ENCODE results near the gene ZNF583. TPM values are rescaled to one million over a fixed set of nuclear protein-coding genes. Genes with fewer than 3 reads are reported as not detected.

ZNF583 gene
- total and polyA plus RNA-seq, 9 of the 15 experiments (the other 6 are each of a cell fraction or from before 2014, with no cell fraction given): 0.92 to 6.7 (median 3.0) TPM

DNA sequence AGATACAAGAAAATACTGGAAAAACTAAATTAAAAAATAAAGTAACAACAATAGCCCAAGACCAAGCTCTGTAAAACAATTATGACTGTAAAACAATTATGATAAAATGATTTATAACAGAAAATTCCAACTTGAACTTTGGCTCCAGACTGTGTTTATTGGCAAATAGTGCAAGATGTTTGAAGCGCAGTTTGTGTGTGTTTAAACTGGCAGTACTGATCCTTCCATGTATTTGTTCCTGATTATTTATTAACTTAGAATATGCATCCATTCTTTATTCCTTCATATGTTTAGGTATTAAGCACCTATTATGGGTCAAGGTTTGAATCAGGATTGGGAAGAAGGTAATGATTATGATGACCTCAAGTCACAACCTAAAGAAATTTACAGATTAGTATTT lies 48.6 kb upstream of the ZNF583 start (continued):
- TF ChIP-seq, protein P1, sequence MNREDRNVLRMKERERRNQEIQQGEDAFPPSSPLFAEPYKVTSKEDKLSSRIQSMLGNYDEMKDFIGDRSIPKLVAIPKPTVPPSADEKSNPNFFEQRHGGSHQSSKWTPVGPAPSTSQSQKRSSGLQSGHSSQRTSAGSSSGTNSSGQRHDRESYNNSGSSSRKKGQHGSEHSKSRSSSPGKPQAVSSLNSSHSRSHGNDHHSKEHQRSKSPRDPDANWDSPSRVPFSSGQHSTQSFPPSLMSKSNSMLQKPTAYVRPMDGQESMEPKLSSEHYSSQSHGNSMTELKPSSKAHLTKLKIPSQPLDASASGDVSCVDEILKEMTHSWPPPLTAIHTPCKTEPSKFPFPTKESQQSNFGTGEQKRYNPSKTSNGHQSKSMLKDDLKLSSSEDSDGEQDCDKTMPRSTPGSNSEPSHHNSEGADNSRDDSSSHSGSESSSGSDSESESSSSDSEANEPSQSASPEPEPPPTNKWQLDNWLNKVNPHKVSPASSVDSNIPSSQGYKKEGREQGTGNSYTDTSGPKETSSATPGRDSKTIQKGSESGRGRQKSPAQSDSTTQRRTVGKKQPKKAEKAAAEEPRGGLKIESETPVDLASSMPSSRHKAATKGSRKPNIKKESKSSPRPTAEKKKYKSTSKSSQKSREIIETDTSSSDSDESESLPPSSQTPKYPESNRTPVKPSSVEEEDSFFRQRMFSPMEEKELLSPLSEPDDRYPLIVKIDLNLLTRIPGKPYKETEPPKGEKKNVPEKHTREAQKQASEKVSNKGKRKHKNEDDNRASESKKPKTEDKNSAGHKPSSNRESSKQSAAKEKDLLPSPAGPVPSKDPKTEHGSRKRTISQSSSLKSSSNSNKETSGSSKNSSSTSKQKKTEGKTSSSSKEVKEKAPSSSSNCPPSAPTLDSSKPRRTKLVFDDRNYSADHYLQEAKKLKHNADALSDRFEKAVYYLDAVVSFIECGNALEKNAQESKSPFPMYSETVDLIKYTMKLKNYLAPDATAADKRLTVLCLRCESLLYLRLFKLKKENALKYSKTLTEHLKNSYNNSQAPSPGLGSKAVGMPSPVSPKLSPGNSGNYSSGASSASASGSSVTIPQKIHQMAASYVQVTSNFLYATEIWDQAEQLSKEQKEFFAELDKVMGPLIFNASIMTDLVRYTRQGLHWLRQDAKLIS (CRISPR knock-in tag; IDR thresholded peaks at IDR 0.05): no peak
- TF ChIP-seq PML (IDR thresholded peaks at IDR 0.05; ENCODE audit: low read length): no peak
- TF ChIP-seq ZNF197 (CRISPR knock-in tag; IDR thresholded peaks at IDR 0.05; ENCODE audit: low read depth): no peak
- no peak for TF ChIP-seq CXXC5 (CRISPR knock-in tag; IDR thresholded peaks at IDR 0.05)
- TF ChIP-seq, protein P2, sequence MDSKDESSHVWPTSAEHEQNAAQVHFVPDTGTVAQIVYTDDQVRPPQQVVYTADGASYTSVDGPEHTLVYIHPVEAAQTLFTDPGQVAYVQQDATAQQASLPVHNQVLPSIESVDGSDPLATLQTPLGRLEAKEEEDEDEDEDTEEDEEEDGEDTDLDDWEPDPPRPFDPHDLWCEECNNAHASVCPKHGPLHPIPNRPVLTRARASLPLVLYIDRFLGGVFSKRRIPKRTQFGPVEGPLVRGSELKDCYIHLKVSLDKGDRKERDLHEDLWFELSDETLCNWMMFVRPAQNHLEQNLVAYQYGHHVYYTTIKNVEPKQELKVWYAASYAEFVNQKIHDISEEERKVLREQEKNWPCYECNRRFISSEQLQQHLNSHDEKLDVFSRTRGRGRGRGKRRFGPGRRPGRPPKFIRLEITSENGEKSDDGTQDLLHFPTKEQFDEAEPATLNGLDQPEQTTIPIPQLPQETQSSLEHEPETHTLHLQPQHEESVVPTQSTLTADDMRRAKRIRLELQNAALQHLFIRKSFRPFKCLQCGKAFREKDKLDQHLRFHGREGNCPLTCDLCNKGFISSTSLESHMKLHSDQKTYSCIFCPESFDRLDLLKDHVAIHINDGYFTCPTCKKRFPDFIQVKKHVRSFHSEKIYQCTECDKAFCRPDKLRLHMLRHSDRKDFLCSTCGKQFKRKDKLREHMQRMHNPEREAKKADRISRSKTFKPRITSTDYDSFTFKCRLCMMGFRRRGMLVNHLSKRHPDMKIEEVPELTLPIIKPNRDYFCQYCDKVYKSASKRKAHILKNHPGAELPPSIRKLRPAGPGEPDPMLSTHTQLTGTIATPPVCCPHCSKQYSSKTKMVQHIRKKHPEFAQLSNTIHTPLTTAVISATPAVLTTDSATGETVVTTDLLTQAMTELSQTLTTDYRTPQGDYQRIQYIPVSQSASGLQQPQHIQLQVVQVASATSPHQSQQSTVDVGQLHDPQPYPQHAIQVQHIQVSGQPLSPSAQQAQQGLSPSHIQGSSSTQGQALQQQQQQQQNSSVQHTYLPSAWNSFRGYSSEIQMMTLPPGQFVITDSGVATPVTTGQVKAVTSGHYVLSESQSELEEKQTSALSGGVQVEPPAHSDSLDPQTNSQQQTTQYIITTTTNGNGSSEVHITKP (IDR thresholded peaks at IDR 0.05; ENCODE audit: partially characterized antibody): no peak
- TF ChIP-seq CTBP1 (IDR thresholded peaks at IDR 0.05; ENCODE audit: borderline replicate concordance): no peak
